Osteocyte (in vitro differentiated cells): Measurements from ENCODE around the gene RAB36. TPM values are rescaled to one million over a fixed set of nuclear protein-coding genes. Genes with fewer than 3 reads are reported as not detected.

Source experiments
- DNase-seq: peaks from one replicate; pipeline ENCODE4 v3.0.0; 2021; ENCODE audit warnings: mixed read lengths; ENCODE audit not compliant: unreplicated experiment; ENCODE audit errors: extremely low spot score
- H3K27ac Mint-ChIP-seq: one replicate; pipeline ENCODE4 v1.8.0; 2021; ENCODE audit warnings: mild to moderate bottlenecking, mixed read lengths; ENCODE audit not compliant: unreplicated experiment
- H3K27me3 Mint-ChIP-seq: one replicate; pipeline ENCODE4 v1.8.0; 2021; ENCODE audit warnings: mixed read lengths; ENCODE audit not compliant: unreplicated experiment
- H3K36me3 Mint-ChIP-seq: one replicate; pipeline ENCODE4 v1.8.0; 2021; ENCODE audit warnings: mixed read lengths; ENCODE audit not compliant: unreplicated experiment
- H3K4me1 Mint-ChIP-seq: one replicate; pipeline ENCODE4 v1.8.0; 2021; ENCODE audit warnings: mixed read lengths; ENCODE audit not compliant: unreplicated experiment
- H3K4me3 Mint-ChIP-seq: one replicate; pipeline ENCODE4 v1.8.0; 2021; ENCODE audit warnings: mild to moderate bottlenecking, moderate library complexity, mixed read lengths; ENCODE audit not compliant: unreplicated experiment
- H3K9me3 Mint-ChIP-seq: one replicate; pipeline ENCODE4 v1.8.0; 2021; ENCODE audit warnings: mixed read lengths; ENCODE audit not compliant: unreplicated experiment
- total RNA-seq: library from RNA; stranded (reverse); gene quantifications from 2 replicates; pipeline ENCODE4 v1.2.1, GENCODE V29; 2021
- TF ChIP-seq, protein P1 (sequence below): fragments of 200-600 bp; sonication (generic); IDR thresholded peaks from 2 replicates; pipeline ENCODE4 v1.5.0; 2021; ENCODE audit warnings: antibody characterized with exemption, mild to moderate bottlenecking, moderate library complexity

Gene RAB36
- total RNA-seq, 1 donor from 2014 or later = 4.8 TPM

DNA sequence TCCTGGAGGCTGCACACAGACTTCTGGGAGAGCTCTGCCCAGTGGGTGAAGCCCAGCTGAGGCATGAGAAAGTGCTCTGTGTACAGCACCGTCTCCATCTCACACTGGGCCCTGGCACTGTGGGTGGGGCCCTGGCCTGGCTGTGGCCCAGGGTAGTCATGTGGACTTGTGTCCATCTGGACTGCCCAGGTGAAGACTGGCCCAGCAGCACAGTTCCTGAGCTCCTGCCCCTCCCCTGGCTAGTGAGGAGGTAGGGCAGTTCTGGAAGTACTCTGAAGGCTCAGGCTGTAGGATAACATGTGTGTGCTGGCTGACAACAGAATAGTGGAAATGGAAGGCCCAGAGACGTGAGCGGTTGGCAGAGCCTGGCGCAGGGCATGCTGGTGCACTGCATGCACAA lies 38.9 kb upstream of the RAB36 start:
- DNase-seq = no peak
- Mint-ChIP-seq H3K27ac (no peak overlapping the region), H3K4me1 (peaks cover 4% of the 10 kb centered on the region), H3K36me3 (no peaks in the 10 kb centered on the region), H3K27me3 (no peaks in the 10 kb centered on the region), H3K9me3 (no peaks in the 10 kb centered on the region), H3K4me3 (no peak overlapping the region)
- TF ChIP-seq, protein P1, sequence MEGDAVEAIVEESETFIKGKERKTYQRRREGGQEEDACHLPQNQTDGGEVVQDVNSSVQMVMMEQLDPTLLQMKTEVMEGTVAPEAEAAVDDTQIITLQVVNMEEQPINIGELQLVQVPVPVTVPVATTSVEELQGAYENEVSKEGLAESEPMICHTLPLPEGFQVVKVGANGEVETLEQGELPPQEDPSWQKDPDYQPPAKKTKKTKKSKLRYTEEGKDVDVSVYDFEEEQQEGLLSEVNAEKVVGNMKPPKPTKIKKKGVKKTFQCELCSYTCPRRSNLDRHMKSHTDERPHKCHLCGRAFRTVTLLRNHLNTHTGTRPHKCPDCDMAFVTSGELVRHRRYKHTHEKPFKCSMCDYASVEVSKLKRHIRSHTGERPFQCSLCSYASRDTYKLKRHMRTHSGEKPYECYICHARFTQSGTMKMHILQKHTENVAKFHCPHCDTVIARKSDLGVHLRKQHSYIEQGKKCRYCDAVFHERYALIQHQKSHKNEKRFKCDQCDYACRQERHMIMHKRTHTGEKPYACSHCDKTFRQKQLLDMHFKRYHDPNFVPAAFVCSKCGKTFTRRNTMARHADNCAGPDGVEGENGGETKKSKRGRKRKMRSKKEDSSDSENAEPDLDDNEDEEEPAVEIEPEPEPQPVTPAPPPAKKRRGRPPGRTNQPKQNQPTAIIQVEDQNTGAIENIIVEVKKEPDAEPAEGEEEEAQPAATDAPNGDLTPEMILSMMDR = no peak

GRCh38 chr22:23106906-23107367 lies 38.3 kb upstream of the RAB36 start:
- H3K4me3 Mint-ChIP-seq = no peak overlapping the region
- TF ChIP-seq, protein P1 = no peak
- peaks cover 4% of the 10 kb centered on the region for H3K4me1 Mint-ChIP-seq
- no peaks in the 10 kb centered on the region for H3K9me3 Mint-ChIP-seq
- no peak overlapping the region for H3K27ac Mint-ChIP-seq
- H3K36me3 Mint-ChIP-seq = no peaks in the 10 kb centered on the region
- H3K27me3 Mint-ChIP-seq = no peaks in the 10 kb centered on the region
- DNase-seq = no peak

DNA sequence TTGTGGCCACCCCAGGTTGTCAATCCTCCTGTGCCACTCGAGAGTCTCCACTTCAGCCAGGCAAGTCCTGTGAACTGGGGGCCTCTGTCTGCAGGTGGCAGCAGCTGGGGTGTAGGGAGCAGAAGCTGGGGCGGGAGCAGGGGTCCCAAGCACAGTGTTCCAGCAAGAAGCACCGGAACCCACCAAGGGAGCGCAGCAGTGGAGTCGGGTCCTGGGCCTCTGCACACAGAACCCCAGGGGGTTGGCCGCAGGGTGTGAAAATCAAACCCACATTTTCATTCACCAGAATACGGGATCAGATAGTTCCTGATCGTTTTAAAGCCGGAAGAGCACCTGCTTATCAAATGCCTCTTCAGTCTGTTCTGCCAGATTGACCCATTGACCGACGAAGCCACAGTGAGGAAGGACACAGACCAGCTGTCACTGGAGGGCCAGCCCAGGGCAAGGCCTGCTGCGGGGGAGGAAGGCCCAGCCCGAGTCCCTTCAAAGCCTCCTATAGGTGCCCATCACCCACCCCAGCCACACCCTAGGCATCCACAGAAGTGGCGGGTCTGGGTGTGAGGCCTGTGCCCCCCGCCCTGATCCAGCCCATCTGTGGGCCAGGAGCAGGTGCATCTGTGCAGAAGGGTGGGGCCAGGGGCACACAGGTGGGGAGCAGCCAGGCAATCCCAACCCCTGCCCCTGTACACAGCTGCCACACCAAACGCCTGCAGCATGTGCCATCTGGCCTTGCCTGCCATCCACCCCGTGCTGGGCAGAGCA lies 37.6 kb upstream of the RAB36 start:
- TF ChIP-seq, protein P1 = no peak
- Mint-ChIP-seq H3K4me1 (peaks cover 4% of the 10 kb centered on the region), H3K36me3 (no peaks in the 10 kb centered on the region), H3K4me3 (no peak overlapping the region), H3K27ac (no peak overlapping the region), H3K9me3 (no peaks in the 10 kb centered on the region), H3K27me3 (no peaks in the 10 kb centered on the region)
- no peak for DNase-seq

DNA sequence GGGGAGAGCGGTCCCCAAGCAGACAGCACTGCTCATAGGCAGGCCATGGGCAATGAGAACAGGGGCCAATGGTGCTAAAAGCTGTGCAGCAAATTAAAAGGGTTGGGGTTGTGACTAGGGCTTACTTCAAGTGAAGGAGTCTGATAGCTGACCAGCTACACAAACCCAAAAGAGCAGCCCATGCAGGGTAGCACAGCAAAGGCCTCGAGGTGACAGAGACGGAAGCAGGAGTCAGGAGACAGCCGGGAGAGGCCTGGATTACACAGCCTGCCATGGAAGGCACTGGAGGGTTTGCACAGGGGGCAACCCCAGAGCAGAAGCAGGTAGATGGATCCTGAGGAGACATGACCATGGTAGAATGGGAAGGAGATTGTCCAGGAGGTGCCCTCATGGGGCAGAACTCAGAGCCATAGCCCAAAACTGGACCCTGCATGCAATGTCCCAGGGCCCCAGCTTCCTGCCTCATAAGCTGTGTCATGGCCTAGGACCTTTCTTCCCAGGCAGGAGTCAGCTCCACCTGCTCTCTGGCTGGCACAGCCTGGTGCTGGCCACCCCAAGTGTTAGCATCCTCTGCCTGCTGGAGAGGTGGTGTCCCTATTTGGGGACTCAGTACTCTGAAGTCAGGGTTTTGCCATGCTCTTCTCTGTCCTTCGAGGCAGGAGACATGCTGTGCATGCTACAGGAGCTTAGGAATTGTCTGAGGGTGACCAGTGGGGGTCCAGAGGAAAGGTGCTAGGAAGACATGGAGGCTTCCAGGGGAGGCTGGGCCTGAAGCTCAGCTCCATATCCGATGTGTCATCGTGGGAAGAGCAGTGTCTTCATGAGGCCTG lies 36.8 kb upstream of the RAB36 start:
- Mint-ChIP-seq H3K4me3 (no peak overlapping the region), H3K27ac (no peak overlapping the region), H3K9me3 (no peaks in the 10 kb centered on the region), H3K4me1 (peaks cover 9% of the 10 kb centered on the region), H3K27me3 (no peaks in the 10 kb centered on the region), H3K36me3 (no peaks in the 10 kb centered on the region)
- TF ChIP-seq, protein P1 = no peak
- DNase-seq = no peak

GRCh38 chr22:23109079-23109347 lies 36.3 kb upstream of the RAB36 start:
- TF ChIP-seq, protein P1 = no peak
- H3K36me3 Mint-ChIP-seq = no peaks in the 10 kb centered on the region
- H3K27ac Mint-ChIP-seq = no peak overlapping the region
- peaks cover 9% of the 10 kb centered on the region for H3K4me1 Mint-ChIP-seq
- H3K9me3 Mint-ChIP-seq = no peaks in the 10 kb centered on the region
- H3K4me3 Mint-ChIP-seq = no peak overlapping the region
- DNase-seq = no peak
- H3K27me3 Mint-ChIP-seq = no peaks in the 10 kb centered on the region
